GM18873 (cell line): ENCODE measurements around the gene PXDC1.

Source experiments
- ATAC-seq: cut with Tn5 transposase; IDR thresholded peaks from one replicate; pipeline ENCODE4 v1.9.1; 2021; ENCODE audit warnings: mild to moderate bottlenecking, moderate library complexity, moderate number of reproducible peaks; ENCODE audit not compliant: unreplicated experiment, low FRiP score

PXDC1 gene

GRCh38 chr6:3749067-3749841, 2.3 kb downstream of the PXDC1 start:
- ATAC-seq, result no peak

GRCh38 chr6:3748208-3749066, 3.1 kb downstream of the PXDC1 start:
- no peak for ATAC-seq

GRCh38 chr6:3747100-3747737, 4.3 kb downstream of the PXDC1 start:
- ATAC-seq, result no peak

DNA sequence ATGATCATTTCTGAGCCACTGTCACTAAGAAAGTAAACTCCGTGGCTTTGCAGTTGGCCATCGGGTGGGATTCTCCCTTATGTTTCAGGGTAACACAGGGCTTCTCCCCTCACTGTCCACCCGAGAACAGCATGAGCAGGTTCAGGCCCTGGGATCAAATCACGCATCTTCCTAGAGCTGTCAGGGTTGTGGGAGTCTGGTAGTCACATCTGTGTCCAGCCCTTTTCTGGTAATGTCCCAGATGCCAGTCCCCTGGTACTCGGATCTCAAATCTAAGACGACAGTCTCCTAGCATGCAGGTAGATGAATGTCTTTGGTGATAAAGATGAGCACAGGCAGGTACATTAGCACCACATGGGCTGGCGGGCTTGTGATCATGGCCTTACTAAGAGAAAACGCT, 4.8 kb downstream of the PXDC1 start:
- no peak for ATAC-seq

GRCh38 chr6:3746119-3746691, 5.3 kb downstream of the PXDC1 start:
- peak; percentile 41 for ATAC-seq

- no peak for ATAC-seq
Observed at GRCh38 chr6:3745566-3746118, 5.9 kb downstream of the PXDC1 start.

- ATAC-seq, result no peak
Observed at GRCh38 chr6:3744901-3745470, 6.5 kb downstream of the PXDC1 start.

DNA sequence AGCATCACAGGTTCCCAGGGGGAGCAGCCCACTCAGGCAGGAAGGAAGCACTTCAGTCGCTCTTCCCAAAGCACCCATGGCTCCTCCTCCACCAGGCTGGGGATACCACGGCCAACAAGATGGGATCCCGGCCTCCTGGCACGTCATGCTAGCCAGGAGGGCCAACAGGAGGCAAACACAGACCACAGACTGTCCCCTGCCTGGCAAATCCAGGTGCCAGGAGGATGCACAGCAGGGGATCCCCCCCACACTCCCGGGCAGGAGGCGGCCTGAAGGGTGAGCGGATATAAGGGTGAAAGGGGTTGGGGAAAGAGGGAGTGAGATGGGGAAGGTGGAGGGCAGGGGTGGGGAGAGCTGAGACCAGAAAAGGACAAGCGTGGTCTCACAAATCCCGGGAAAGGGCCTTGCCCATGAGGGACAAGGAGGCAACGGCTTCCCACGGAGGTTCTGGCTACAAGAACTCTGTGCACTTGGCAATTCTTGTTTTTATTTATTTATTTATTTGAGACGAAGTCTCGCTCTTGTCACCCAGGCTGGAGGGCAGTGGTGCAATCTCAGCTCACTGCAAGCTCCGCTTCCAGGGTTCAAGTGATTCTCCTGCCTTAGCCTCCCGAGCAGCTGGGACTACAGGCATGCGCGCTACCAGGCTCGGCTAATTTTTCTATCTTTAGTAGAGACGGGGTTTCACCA, 7.2 kb downstream of the PXDC1 start:
- no peak for ATAC-seq

DNA sequence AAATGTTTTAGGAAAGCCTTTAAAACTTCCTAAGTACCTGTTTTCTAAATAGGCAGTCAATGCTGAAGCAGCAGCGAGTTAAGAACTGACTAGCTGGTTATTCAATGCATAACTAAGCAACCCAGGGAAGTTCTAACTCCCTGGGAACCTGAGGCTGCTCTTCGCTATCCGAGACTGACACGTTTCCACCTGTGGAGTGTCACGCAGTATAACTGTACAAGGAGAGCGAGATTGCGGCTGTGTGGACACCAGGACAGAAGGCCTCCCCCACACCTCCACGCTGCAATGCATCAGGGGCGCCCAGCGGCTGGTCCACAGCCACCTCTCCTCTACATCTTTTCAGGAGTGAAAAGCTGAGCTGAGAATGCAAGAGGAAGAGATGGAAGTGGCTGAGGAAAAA, 8.0 kb downstream of the PXDC1 start:
- no peak for ATAC-seq

- no peak for ATAC-seq
Observed at GRCh38 chr6:3742426-3743344, 8.8 kb downstream of the PXDC1 start.

DNA sequence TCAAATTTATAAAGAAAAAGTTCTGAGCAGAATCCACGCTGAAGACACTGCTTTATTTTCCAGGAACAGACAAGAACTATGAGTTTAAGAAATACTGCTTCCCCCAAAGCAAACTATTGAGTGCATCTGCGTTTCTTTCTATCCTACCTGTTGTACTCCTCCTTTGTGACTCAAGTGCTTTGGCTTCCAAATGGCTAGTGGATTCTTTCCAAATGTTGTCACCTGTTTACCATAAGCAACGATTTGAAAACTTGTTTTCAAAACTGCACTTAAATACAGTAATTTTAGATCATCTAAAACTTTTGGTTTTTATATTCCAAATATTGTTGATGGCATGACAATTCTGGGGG, 9.5 kb downstream of the PXDC1 start:
- no peak for ATAC-seq

GRCh38 chr6:3741477-3741871, 10.0 kb downstream of the PXDC1 start:
- no peak for ATAC-seq

DNA sequence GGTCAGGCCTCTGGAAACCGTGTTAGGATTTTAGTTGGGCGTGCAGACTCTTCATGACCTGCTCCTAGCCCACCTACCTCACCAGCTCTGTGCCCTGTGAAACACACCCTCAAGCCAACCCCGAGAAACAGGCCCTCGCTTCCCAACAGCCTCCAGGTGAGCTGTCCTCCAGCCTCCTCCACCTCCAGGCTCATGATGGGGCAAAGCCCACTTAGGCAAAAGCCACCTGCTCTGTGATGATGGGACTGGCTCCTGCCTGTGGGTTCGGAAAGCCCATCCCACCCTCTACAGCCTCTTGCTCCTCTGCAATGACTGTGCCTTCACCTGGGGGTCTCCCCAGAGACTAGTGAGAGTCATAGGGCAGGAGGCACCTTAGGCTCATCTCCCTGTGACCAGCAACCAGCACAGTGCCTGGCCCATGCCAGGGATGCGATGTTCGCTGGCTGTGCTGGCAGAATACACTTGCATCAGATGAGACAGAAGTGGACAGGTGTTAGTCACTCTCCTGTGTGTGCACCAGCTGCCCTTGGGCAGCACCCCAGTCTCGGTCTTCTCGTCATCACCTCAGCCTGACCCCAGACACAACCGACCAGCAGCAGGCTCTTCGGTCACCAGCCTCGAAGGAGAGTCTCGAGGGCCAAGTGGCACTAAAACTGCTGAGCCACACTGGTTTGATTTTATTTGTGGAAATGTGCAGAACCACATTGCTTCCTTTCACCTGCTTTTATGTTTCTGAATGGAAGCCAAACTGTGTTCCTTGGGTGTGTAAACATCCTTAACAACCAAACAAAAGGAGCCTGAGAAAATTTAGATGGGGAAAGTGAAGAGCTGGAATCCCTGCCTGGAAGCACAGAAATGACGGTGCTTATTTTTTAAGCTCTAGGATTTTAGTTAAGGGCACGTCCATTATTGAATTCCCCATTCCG, 10.7 kb downstream of the PXDC1 start:
- no peak for ATAC-seq

- ATAC-seq, result no peak
Observed at GRCh38 chr6:3739311-3739897, 12.1 kb downstream of the PXDC1 start.

DNA sequence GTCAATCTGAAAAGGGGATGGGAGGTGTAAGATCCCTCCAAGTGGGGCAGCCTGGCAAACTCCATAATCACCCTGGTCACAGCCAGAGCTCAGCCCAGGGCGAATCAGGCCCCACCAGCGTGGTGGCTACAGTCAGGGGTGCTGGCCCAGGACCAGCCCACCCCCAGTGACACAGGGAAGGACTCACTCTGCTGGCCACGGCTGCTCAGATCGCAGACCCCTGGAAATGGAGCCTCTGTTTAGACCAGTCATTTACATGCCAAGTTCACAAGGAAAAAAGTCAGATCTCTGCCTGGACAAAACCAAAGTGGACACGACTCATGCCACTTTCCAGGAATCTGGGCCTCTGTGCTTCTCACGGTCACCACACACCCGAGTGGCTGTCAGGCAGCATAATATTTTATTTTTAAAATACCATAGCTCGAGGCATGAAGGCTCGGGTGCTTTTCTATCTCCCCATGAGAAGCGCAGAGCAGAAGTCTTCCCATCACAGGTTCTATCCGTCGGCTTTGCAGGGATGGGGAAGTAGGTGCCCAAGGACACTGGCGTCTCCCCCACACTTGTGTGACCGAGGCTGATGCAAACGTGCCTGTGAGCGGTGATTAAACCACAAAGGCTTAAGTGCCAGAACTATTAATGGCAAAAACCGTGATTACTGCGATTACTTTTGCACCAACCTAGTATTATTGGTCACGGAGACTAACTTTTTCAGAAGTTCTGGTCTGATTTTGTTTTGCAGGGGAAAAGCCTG, 13.0 kb downstream of the PXDC1 start:
- ATAC-seq, result no peak

- ATAC-seq, result no peak
Observed at GRCh38 chr6:3737831-3738210, 13.7 kb downstream of the PXDC1 start.
